ENCODE measurements around the gene KAT6B. TPM values are rescaled to one million over a fixed set of nuclear protein-coding genes. Genes with fewer than 3 reads are reported as not detected.

Gene KAT6B
- total and polyA plus RNA-seq, 4 donors: 5.0 to 161 (median 21.0) TPM

DNA sequence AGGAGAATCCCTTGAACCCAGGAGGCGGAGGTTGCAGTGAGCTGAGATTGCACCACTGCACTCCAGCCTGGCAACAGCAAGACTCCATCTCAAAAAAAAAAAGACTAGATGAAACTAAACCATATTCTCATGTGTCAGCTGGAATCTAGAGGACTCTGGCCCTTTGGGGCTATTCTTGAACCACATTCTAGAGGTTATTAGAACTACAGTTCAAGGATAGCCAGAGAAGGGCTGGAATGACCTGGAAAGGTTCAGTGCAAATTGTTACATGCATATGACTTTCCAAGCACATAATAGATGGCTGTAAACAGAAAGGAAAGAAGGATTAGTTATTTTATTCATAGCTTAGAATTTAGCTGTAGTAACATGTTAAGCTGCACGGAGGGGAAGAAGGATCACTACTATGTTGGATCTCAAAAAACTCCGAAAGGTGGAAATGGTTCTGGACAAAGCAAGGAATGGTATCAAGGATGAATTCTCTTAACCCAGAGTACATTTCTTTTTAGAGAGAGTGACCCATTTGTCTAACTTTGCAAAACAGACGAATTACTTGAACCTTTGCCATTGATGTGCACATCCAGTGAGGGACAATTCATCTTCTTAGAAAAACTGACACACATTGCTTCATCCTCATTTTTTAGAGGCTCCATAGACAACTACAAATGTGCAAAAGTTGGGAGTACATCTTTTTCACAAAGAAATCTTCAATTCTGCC lies 161.1 kb downstream of the KAT6B start:
- Histone ChIP-seq H3K9ac (ENCODE audit: insufficient read depth in 1 of 2, low read length in 2 of 2) (no peak overlapping the region), H3K9me3 (ENCODE audit: control insufficient read depth in 4 of 4, insufficient read depth in 3 of 4, low read length in 3 of 4) (no peaks in the 10 kb centered on the region), H3K4me3 (no peak overlapping the region), H3K27ac (ENCODE audit: low read depth in 1 of 2, low read length in 1 of 2) (no peak overlapping the region), H3K27me3 (ENCODE audit: control insufficient read depth in 3 of 3, insufficient read depth in 3 of 3, low read length in 2 of 3) (no peaks in the 10 kb centered on the region), H3K4me1 (ENCODE audit: control insufficient read depth in 5 of 5, insufficient read depth in 5 of 5, low read length in 5 of 5) (peaks cover 0 to 10% (median 0%) of the 10 kb centered on the region in 5 donors), H3K36me3 (ENCODE audit: control insufficient read depth in 4 of 4, insufficient read depth in 4 of 4, low read length in 4 of 4) (peaks cover 3 to 23% (median 10%) of the 10 kb centered on the region in 4 donors)
- WGBS, 2 donors: 88 to 91% methylated on average over 4 of the region's 4 CpGs
- TF ChIP-seq, protein P1, sequence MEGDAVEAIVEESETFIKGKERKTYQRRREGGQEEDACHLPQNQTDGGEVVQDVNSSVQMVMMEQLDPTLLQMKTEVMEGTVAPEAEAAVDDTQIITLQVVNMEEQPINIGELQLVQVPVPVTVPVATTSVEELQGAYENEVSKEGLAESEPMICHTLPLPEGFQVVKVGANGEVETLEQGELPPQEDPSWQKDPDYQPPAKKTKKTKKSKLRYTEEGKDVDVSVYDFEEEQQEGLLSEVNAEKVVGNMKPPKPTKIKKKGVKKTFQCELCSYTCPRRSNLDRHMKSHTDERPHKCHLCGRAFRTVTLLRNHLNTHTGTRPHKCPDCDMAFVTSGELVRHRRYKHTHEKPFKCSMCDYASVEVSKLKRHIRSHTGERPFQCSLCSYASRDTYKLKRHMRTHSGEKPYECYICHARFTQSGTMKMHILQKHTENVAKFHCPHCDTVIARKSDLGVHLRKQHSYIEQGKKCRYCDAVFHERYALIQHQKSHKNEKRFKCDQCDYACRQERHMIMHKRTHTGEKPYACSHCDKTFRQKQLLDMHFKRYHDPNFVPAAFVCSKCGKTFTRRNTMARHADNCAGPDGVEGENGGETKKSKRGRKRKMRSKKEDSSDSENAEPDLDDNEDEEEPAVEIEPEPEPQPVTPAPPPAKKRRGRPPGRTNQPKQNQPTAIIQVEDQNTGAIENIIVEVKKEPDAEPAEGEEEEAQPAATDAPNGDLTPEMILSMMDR (IDR thresholded peaks at IDR 0.05; ENCODE audit: control extremely low read depth, extremely low read depth): no peak
- DNase-seq (no peak), ATAC-seq (ENCODE audit: insufficient read depth, low FRiP score) (no peak)

DNA sequence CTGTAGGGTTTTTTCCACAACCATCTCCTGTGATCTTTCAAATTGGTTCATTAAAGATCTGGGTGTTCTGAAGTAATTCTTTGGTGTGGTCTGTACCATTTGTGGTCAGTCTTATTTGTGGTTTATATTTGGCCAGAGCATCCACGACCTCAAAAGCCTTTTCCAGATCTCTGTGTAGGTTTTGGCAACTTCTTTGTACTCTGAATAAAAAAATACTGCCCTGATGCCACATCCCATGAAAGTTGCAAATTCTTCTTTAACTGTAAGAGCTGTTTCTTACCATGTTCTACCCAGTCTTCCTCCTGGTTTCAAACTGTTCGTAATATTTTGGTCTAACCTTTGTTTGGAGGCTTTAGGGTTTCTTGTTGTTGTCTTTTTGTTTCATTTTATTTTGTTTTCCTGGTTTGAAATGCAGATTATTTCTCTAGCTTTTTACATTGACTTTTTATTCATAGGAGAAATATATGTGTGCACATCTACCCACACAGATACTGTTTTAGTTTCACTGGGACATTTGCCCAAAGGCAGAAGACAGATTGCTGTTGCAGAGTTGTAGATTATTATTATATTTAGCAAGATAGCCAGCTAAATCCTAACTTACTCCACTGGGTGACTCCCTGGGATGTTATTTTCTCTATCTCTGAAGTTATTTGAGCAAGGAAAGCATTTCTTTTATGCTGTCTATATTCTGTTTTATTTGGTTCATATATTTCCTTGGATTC lies 161.8 kb downstream of the KAT6B start:
- DNase-seq (peak in 1 of 3 donors; percentile 47), ATAC-seq (ENCODE audit: insufficient read depth, low FRiP score) (no peak)
- H3K4me1 ChIP-seq (ENCODE audit: control insufficient read depth in 5 of 5, insufficient read depth in 5 of 5, low read length in 5 of 5): peaks cover 0 to 10% (median 0%) of the 10 kb centered on the region in 5 donors
- WGBS, 2 donors: 52% methylated on average over 2 of the region's 2 CpGs
- H3K27ac ChIP-seq (ENCODE audit: low read depth in 1 of 2, low read length in 1 of 2): no peak overlapping the region
- TF ChIP-seq, protein P1 (IDR thresholded peaks at IDR 0.05; ENCODE audit: control extremely low read depth, extremely low read depth): no peak
- no peak overlapping the region for H3K4me3 ChIP-seq
- no peaks in the 10 kb centered on the region for H3K27me3 ChIP-seq (ENCODE audit: control insufficient read depth in 3 of 3, insufficient read depth in 3 of 3, low read length in 2 of 3)
- H3K36me3 ChIP-seq (ENCODE audit: control insufficient read depth in 4 of 4, insufficient read depth in 4 of 4, low read length in 4 of 4): peaks cover 4 to 20% (median 14%) of the 10 kb centered on the region in 4 donors
- H3K9ac ChIP-seq (ENCODE audit: insufficient read depth in 1 of 2, low read length in 2 of 2): no peak overlapping the region
- H3K9me3 ChIP-seq (ENCODE audit: control insufficient read depth in 4 of 4, insufficient read depth in 3 of 4, low read length in 3 of 4): no peaks in the 10 kb centered on the region

GRCh38 chr10:74988832-74989561 lies 162.6 kb downstream of the KAT6B start:
- H3K9ac ChIP-seq (ENCODE audit: insufficient read depth in 1 of 2, low read length in 2 of 2): no peak overlapping the region
- DNase-seq (no peak), ATAC-seq (ENCODE audit: insufficient read depth, low FRiP score) (no peak)
- H3K4me3 ChIP-seq: no peak overlapping the region
- H3K9me3 ChIP-seq (ENCODE audit: control insufficient read depth in 4 of 4, insufficient read depth in 3 of 4, low read length in 3 of 4): no peaks in the 10 kb centered on the region
- H3K4me1 ChIP-seq (ENCODE audit: control insufficient read depth in 5 of 5, insufficient read depth in 5 of 5, low read length in 5 of 5): peaks cover 0 to 10% (median 0%) of the 10 kb centered on the region in 5 donors
- 44 to 62% methylated on average over 5 of the region's 5 CpGs for WGBS, 2 donors
- TF ChIP-seq, protein P1 (IDR thresholded peaks at IDR 0.05; ENCODE audit: control extremely low read depth, extremely low read depth): no peak
- peak overlapping the region; percentile 33 to 39 for H3K27ac ChIP-seq (ENCODE audit: low read depth in 1 of 2, low read length in 1 of 2)
- peaks cover 3 to 15% (median 12%) of the 10 kb centered on the region in 4 donors for H3K36me3 ChIP-seq (ENCODE audit: control insufficient read depth in 4 of 4, insufficient read depth in 4 of 4, low read length in 4 of 4)
- H3K27me3 ChIP-seq (ENCODE audit: control insufficient read depth in 3 of 3, insufficient read depth in 3 of 3, low read length in 2 of 3): no peaks in the 10 kb centered on the region

Measured in lung (tissue), 12 donors.